Stimulated activated CD8-positive, alpha-beta memory T cell treated with anti-CD3 and anti-CD28 coated beads, Interleukin-2, amount 100 ng/mL, for 1 hour (primary cell): Measurements from ENCODE around the gene IP6K1.
A peak's percentile ranks its signal among the peaks of the same experiment; 100 is the strongest.
"Not testable (repeated sequence)": the region's sequence is repeated elsewhere in the genome, so short reads cannot be mapped to it uniquely, and the experiment has no call there.

ENCODE experiments used
- DNase-seq, 2 donors: peaks; one replicate each; pipeline ENCODE4 v3.0.0-alpha.2; 2020; ENCODE audit warnings: low read depth in 2 of 2

IP6K1 gene

GRCh38 chr3:49712166-49712565, 74.2 kb downstream of the IP6K1 start:
- no peak for DNase-seq

DNA sequence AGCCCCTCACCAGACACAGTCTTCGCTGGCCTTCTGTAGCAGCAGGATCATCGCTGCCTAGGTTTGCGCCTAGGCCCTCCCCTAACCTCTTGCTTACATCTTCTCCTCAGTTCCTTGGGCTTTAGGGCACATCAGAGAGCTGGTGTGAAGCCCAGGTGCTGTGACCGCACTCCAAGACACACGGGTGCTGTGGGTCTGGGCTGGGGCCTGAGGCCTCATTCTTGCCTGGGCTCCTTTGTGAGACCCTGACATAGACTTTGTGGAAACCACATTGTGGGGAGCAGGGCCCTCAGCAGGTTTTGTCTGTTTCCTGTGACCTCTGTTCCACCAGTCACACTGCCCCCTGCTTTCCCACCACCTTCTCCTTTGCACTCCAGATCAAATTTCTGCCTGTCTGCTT, 74.9 kb downstream of the IP6K1 start:
- DNase-seq: no peak

- DNase-seq: no peak
These were observed 76.5 kb downstream of the IP6K1 start for GRCh38 chr3:49709852-49710251.

DNA sequence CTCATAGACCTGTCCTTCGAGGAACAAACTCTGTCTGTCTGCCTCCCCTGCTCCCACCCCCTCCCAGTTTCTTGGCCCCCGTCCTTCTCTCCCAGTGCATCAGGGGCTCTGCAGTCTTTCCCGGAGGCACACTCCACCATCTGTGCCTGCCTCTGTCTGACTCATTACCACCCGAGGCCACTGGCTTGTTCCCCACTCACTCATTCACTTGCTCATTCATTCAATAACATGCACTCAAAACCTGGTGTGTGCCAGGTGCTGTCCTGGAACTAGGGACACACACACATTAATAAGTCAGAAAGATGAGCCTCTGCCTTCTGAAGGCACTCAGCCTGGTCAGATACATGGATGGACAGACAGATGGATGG, 79.2 kb downstream of the IP6K1 start:
- DNase-seq: no peak

DNA sequence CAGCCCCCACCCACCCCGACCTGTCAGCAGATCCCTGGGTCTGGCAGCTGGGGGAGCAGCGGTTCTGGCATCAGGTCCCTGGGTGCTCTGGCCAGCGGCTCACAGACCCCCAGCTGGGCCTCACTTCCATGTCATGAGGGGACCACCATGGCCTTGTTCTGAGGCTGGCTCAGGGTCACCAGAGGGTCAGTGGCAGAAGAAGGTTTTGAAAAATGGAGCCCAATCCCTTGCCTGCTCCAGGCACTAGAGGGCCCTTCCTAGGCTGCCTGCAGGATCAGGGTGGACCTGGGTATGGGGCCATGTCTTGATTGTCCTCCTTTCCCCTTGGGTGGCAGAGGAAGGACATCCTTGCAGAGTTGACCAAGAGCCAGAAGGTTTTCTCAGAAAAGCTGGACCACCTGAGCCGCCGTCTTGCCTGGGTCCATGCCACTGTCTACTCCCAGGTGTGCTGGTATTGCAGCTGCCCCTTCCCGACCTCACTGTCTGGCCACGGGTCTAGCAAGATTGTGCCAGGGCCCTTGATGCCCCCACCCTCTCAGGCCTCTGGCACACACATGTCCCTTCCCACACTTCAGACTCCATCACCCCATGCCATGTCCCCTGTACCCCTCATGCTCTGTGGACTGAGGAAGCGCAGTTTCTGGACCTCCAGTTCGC, 79.8 kb downstream of the IP6K1 start:
- no peak for DNase-seq

GRCh38 chr3:49705390-49705960, 80.9 kb downstream of the IP6K1 start:
- DNase-seq: no peak

DNA sequence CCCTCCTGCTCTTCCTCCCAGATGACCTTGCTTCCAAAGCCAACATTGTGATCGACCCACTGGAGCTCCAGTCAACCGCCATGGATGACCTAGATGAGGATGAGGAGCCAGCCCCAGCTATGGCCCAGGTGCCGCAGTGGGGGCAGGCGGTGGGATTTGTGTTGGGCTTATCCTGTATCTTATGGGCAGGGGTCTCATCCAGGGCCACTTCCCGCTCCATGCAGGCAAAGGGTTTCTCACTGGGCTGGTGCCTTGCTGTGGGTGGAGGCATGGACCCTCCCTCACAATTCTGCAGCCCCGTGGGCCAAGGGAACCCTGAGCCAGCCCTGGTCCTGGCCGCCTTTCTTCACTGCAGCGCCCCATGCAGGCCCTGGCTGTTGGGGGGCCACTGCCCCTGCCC, 81.7 kb downstream of the IP6K1 start:
- no peak for DNase-seq

DNA sequence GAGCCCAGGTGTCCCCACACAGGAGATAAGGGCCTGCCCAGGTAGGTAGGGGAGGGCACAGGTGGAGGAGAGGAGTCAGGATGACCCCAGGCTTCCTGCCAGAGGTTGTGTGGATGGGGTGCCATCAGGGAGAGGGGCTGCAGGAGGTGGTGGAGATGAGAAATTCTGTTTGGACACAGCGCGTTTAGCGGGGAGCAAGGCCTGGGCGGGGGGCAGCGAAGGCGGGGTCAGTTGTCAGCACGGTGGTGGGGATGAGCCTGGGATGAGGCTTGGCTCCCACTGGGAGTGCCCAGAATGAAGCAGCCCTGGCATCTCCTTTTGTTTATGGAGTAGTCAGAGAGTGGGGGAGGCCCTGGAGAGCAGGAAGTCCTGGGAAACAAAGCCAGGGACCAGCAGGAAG, 82.4 kb downstream of the IP6K1 start:
- no peak for DNase-seq

- DNase-seq: peak in 1 of 2 donors; percentile 20
These were observed 82.9 kb downstream of the IP6K1 start for GRCh38 chr3:49703443-49703927.

GRCh38 chr3:49702672-49703071, 83.7 kb downstream of the IP6K1 start:
- DNase-seq: no peak

GRCh38 chr3:49701388-49702077, 84.8 kb downstream of the IP6K1 start:
- DNase-seq: no peak

- DNase-seq: no peak
These were observed 85.8 kb downstream of the IP6K1 start for GRCh38 chr3:49700453-49701128.

DNA sequence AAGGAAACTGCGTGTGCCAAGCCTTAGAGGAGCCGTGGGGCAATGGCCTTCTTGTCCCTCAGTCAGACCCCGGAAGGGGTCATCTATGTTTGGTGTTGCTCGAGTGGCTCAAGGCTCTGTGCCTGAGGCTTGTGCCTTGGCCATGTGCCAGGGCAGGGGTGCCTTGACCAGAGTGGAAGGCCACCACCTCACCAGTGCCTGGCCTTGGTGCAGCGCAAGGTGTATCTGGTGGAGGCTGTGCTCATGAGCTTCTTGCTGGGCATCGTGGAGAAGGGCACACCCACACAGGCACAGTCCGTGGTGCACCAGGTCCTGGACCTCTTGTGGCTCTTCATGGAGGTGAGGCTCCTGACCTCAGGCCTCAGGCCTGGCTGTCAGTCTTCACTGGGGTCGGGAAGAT, 86.3 kb downstream of the IP6K1 start:
- no peak for DNase-seq

GRCh38 chr3:49699281-49699979, 86.9 kb downstream of the IP6K1 start:
- DNase-seq: no peak

DNA sequence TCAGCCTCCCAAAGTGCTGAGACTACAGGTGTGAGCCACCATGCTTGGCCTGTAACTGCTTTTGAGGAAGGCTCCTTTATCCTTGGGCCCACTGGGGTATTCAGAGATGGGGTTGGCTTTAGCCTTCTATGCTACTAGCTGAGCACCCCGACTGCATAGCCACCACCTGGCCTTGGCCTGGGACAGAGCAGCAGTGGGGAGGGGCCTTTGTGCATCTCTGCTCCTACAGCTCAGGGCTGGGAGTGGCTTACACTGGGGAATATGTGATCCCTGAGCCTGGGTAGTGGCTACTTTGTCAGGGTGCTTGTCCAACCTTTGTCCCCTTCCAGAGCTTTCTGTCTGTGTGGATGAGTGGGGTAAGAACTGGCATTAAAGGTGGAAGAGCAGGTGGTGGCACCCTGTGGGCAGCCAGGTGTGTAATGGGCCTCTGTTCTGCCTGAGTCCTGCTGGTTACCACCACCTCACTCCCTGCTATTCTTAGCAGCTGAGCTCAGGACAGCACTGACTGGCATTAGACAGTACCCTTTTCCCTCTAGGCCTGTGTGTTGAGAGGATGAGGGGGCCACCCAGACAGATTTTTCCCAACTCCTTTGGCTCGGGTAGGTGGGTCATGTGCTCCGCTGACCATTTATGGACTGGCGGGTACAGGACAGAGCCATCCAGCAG, 90.9 kb downstream of the IP6K1 start:
- DNase-seq: not testable (repeated sequence)

- not testable (repeated sequence) for DNase-seq
These were observed 91.8 kb downstream of the IP6K1 start for GRCh38 chr3:49694409-49695070.

DNA sequence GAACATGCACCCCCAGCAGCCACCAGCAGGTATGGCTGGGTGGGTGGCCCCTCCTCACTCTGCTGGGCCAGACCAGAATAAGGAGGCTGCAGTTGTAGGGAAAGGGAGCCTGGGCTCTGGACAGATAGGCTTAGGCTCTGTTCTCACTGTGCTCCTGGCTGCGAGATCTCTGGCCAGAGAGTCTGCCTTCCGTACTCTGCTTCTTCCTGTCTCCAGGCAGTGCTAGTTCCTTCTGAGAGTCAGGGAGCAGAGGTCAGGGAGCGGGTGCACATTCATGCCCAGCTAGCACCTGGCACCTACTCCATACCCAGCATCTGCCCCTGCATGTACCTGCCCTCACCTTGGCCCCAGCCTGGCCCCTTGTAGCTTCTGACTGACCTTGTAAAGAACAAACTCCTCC, 94.9 kb downstream of the IP6K1 start:
- not testable (repeated sequence) for DNase-seq

DNA sequence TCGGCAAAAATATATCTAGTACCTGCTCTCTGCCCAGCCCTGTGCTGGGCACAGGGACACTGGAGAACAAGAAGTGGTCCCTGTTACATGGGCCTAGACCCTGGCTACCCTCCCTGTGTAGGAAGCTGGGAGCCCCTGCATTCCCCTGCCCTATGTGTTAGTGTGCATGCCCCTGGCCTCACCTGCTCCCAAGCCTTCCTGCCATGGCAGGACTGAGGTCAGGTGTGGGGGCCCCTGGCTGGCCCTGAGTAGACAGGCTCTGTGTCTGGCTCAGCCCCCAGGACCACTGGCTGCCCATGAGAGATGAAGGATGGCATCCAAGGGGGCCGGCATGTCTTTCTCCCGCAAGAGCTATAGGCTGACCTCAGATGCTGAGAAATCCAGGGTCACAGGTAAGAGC, 95.5 kb downstream of the IP6K1 start:
- DNase-seq: not testable (repeated sequence)

DNA sequence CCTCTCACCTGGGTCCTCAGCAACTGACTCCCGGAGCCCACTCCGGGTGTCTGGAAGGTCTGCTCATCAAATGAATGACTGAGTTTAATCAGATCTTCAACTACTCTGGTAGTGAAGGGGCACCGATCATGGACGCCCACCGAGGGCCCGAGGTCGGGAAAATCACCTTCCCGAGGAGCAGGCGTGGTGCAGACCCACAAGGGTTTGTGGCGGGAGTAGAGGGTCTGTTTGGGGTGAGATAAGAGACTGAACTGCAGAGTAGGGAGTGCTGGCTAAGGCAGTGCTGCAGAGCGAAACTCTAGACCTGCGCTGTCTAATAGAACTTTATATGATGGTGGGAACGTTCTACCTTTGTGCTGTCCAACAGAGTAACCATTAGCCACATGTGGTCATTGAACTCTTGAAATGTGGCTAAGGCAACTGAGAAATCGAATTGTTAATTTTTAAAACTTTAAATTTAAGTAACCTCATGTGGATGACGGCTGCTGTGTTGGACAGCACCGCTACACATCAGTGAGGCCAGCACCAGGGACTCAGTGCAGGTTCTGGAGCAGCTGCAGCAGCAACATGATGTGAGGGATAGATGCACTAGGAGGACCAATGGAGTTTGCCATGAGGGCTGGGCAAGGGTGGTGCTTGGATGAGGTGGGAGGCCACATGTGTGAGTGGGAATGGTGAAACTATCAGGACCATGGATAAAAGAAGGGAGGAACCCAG, 96.3 kb downstream of the IP6K1 start:
- not testable (repeated sequence) for DNase-seq
